ENCODE results near the gene IFIT5. TPM values are rescaled to one million over a fixed set of nuclear protein-coding genes. Genes with fewer than 3 reads are reported as not detected.
"Not testable (repeated sequence)": the region's sequence is repeated elsewhere in the genome, so short reads cannot be mapped to it uniquely, and the experiment has no call there.

IFIT5 gene
- polyA plus RNA-seq, 1 donor: 8.2 TPM

GRCh38 chr10:89428877-89429276 lies 14.5 kb downstream of the IFIT5 start:
- no peak for DNase-seq (ENCODE audit: low read depth)

DNA sequence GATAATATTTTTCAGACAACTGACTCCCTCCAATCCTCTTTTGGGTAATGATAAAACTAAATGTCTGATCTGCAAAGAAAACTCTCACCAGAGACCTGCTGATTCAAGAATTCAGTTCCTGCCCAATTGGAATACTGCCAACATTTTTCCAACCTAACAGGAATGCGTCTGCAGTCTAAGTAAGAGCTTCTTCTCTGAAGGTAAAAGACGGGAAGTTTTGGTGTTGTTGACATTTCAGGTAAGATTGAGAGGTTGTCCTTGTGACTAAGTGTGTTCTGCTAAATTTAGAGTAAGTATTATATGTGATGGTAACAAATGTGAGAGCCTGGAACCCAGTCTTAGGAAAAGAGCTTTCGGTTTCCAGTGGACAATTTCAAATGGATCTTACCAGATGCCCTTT lies 17.6 kb downstream of the IFIT5 start:
- no peak for DNase-seq (ENCODE audit: low read depth)

GRCh38 chr10:89438525-89438924 lies 24.2 kb downstream of the IFIT5 start:
- DNase-seq (ENCODE audit: low read depth): no peak

DNA sequence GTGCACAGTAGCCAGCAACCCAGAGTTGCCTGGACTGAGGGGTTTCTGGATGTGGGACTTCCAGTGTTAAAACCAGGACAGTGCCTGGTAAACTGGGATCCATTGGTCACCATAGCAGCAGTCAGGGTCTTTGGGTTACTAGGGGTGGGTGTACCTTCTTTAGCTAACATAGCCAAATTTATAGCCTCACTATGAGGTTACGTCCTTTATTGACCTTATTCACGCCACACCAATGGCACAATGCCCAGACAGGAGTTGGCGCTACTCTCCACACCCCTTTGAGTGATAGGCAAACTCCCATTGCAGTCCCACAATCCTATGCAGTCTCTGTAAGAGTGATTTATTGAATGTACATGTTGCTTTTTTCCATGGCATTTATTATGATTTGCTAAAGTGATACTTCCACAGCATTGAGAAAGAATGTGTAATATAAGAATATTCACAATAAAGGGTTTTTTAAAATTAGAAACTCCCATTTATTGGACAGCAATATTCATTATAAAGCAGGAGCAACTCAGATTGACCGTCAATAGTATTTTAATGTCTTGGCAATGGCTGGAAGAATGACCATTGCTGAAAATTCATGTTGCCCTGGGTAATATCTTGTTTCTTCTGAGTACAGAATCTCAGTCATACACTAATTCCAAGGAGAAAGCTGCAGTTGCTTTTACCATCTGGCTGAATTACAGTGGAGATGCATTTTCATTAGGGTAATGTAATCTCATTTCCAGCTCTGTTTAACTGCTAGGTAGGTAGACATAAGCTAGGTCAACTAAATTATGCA lies 26.1 kb downstream of the IFIT5 start:
- no peak for DNase-seq (ENCODE audit: low read depth)

DNA sequence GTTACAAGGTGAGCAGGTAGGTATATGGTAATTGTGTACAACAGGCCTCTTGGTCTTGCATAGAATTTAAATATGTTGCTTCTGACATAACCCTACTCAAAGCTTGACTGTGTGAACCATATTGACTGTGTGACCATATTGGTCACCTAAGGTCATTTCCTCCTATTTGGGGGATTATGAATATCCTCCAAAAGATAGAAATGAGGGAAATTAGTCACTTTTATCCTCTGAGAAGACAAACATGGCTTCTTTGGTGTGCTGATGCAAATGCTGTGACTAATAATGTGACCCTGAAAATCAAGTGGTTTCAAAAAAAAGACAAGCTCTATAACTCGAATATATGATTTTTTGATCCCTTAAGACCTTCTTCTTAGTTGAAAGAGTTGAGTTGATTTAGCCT lies 27.9 kb downstream of the IFIT5 start:
- no peak for DNase-seq (ENCODE audit: low read depth)

DNA sequence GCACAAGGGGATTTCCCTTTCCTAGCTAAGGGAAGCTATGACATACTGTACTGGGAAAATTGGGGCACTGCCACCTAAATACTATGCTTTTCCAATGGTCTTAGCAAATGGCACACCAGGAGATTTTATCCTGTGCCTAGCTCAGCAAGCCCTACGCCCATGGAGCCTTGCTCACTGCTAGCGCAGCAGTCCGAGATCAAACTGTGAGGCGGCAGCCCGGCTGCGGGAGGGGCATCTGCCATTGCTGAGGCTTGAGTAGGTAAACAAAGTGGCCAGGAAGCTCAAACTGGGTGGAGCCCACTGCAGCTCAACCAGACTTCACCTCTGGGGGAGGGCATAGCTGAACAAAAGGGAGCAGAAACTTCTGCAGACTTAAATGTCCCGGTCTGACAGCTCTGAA lies 30.5 kb downstream of the IFIT5 start:
- DNase-seq (ENCODE audit: low read depth): not testable (repeated sequence)

DNA sequence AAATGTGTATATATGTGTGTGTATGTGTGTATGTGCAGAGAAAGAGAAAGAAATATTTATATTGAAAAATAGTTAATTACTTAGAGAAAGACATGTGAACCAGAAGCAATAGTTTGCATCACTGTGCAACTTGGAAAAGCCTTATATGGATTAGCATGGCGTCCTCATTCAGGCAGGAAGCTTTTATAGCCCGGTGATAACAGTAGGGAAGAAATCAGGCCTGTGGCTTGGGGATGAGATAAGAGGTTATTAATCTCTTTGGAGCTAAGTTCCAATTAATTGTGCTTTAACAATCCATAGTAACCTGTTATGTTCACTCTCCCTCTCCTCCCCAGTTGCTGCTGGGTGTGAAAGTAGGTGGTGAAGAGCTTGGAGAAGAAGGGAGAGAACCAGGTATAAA lies 36.5 kb downstream of the IFIT5 start:
- no peak for DNase-seq (ENCODE audit: low read depth)

DNA sequence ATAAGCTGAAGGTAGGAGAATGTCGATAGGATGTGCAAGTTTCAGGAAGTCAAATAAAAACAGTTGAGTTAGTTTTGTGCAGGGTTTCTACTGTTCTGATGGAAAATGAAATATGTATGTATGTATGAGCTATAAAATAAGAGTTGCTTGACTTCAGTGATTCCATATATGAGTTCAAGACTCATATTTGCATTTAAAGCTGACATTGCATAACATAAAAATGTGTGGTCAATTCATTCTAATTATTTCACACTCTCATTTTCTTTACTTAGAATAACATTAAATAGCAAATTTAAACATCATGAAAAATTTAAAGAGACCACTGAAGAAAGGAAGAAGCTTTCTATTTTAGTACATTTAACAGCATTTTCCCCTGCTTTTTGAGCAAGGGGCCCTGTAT lies 37.8 kb downstream of the IFIT5 start:
- DNase-seq (ENCODE audit: low read depth): no peak

DNA sequence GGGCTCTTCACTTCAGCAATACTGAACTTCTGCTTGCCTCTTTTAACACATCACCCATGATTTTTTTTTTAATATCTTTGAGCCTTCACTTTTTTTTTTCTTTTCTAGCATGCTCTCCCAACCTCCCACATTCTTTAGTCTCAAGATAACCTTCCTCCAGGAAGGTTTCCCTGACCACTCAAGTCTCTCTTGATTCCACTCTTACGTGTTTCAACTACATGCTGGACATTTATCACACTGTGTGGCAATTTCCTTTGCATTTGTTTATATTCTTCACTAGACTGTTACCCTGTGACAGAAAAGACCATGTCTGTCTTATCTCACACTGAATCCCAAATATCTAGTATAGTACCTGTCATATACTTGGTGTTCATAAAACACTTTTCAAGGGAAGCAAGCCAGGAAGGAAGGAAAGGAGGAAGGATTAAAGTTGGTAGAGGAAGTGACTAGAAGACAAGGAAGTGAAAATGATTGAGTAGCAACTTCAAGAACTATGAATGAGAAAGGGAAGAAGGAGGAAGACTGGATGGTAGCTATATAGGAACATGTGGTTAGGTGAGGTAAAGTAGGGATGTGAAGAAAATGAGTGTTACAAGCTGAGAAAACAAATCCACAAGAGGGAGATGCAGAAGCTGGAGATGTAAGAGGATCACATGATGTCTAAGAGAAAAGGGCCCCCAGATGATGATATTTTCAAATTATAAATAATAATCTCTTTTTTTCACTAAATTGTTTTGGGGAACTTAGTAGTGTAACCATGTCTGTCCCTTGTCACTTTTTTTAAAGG lies 40.4 kb downstream of the IFIT5 start:
- DNase-seq (ENCODE audit: low read depth): no peak

DNA sequence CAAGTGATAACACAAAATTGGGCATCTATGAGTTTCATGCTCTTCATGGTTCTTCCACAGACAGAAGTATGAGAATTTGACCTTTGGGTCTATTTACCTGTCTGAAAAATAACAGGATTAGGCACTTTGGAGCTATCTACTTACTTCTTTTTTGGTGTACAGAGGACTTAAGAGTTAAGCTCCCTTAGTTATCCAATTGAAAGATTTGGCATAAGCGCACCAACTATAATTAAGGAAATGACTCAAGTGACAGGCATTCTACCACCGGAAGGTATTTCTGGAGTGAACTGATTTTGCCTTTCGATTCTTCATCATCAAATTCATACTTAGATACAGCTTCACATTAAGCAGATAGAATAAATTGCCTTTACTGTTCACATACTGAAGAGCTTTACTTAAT lies 43.9 kb downstream of the IFIT5 start:
- DNase-seq (ENCODE audit: low read depth): no peak

DNA sequence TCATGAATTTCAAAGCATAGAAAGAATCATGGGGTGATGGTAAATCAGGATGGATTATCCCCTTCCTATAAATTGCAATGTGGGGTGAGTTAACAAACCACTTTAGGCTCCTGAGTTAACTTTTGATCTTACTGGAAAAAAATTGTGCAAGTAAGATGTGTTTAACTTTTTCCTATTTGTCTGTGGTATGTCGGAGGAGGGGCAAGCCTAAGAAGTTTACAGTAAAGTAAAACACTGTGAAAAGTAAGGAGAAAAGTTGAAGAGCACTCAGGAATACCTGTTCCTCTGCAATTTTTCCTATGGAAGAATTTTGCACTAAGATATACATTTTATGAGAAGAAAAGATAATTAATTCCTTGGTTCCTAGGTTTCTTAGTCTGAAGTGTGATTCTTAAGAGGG lies 44.4 kb downstream of the IFIT5 start:
- DNase-seq (ENCODE audit: low read depth): no peak

GRCh38 chr10:89463846-89464537 lies 49.6 kb downstream of the IFIT5 start:
- DNase-seq (ENCODE audit: low read depth): no peak

DNA sequence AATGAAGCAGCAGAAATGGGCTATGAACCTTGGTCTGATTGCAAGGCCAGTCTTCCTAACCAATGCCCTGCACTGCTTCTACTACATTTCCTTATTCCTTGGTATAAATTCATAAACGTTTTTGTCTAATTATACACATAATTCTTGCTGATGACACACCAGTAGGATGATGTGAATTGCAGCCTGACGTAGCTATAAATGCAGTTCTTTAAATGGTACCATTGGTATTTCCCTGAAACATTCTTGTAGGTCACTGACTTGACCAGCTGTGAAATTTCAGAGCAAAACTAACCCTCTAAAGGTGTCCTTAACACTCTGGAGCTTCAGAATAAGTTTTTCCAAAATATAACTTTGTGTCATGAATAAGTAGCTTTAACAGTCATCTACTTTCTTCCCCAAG lies 50.8 kb downstream of the IFIT5 start:
- DNase-seq (ENCODE audit: low read depth): no peak

- no peak for DNase-seq (ENCODE audit: low read depth)
Measured at GRCh38 chr10:89466599-89467035, 52.2 kb downstream of the IFIT5 start.

DNA sequence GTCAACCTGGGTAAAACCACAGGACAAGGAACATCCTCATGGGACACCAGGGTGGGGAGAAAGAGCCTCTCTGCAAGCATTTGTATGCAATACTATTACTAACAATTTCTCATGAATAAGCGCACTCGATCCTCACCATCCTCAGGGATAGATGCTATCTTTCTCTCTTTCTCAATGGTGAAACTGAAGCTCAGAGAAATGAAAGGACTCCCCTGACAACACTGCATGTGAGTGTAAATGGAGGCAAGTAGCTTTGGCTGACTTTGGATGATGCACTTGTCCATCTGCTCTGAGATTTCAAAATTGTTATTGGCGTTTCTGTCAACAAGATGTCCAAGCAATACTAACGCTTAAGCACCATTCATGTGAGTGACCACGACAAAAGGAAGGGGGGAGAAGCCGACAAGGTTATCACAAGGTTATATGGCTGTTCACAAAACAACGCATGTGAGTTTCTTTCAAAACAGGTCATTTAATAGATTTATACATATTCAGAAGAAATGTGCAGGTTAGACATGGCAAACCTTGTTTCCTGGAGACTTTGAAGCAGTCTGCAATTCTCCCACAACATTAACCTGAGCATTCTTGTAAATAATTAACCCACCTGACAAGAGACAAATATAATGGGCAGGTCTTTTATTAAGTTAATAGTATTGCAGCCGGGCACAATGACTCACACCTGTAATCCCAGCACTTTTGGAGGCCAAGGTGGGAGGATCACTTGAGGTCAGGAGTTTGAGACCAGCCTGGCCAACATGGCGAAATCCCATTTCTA lies 54.0 kb downstream of the IFIT5 start:
- DNase-seq (ENCODE audit: low read depth): no peak

GRCh38 chr10:89469517-89469916 lies 55.1 kb downstream of the IFIT5 start:
- DNase-seq (ENCODE audit: low read depth): no peak

Other genes starting within 250 kb of the IFIT5 start
- 0.35 TPM for gene CH25H, start 207.3 kb upstream of the IFIT5 start, polyA plus RNA-seq (ENCODE audit: insufficient read length)
- gene LIPA, start 162.8 kb upstream of the IFIT5 start, polyA plus RNA-seq (ENCODE audit: insufficient read length): 28.9 TPM
- 5.5 TPM for gene IFIT2, start 112.5 kb upstream of the IFIT5 start, polyA plus RNA-seq (ENCODE audit: insufficient read length)
- gene IFIT3, start 86.6 kb upstream of the IFIT5 start, polyA plus RNA-seq (ENCODE audit: insufficient read length): 6.0 TPM
- gene IFIT1B, start 36.5 kb upstream of the IFIT5 start, polyA plus RNA-seq (ENCODE audit: insufficient read length): 0.53 TPM
- 40.3 TPM for gene IFIT1, start 21.9 kb upstream of the IFIT5 start, polyA plus RNA-seq (ENCODE audit: insufficient read length)
- gene SLC16A12, start 121.0 kb downstream of the IFIT5 start, polyA plus RNA-seq (ENCODE audit: insufficient read length): 1.2 TPM
- gene PANK1, start 230.7 kb downstream of the IFIT5 start, polyA plus RNA-seq (ENCODE audit: insufficient read length): 13.8 TPM

Measured in forelimb muscle (tissue), 1 donor.